ENCODE results near the gene DDX6. TPM values are rescaled to one million over a fixed set of nuclear protein-coding genes. Genes with fewer than 3 reads are reported as not detected.

Gene DDX6
- total and polyA plus RNA-seq, 2 experiments from 2014 or later, result 20.9 to 88.9 TPM

DNA sequence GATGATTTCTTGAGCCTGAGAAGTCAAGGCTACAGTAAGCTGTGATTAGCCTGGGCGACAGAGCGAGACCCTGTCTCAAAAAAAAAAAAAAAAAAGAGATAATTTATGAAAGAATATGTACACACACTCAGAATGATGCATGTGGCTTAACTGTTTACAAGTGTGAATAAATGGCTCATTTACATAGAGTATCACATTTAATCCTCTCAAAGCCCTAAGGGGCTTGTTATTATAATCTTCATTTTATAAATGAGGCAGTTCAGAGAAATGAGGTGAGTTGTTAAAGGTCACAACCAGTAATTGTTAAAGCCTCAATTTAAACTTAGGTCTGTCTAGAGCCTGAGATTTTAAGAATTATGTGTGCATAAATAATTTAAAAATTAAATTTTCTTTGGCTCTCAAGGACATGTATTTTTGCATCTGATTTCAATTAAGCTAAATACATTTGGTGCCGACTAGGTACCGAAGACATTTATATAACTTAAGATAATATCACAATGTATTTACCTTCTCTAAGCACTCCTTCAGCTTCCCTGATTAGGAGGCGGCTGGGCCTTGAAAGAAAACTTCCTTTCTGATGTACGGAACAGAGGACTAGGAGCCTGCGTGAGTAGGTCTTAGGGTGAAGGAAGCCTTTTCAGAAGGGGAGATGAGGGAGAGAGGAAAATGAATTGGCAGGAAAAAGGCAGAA is 28.5 kb upstream of the DDX6 start:
- Histone ChIP-seq H2AFZ (no peak overlapping the region), H3K79me2 (ENCODE audit: insufficient read depth) (no peaks in the 10 kb centered on the region), H3K36me3 (ENCODE audit: low read depth) (no peaks in the 10 kb centered on the region), H3K27me3 (replicated peaks; ENCODE audit: insufficient read depth) (no peaks in the 10 kb centered on the region), H4K20me1 (ENCODE audit: insufficient read depth) (no peaks in the 10 kb centered on the region), H3K9me2 (ENCODE audit: insufficient read depth) (no peaks in the 10 kb centered on the region), H3K9me3 (ENCODE audit: low read depth) (no peaks in the 10 kb centered on the region), H3K27ac (no peak overlapping the region), H3K4me3 (no peak overlapping the region), H3F3A (ENCODE audit: insufficient read depth) (no peaks in the 10 kb centered on the region), H3K4me2 (ENCODE audit: unreplicated experiment) (no peak overlapping the region), H3K4me1 (ENCODE audit: insufficient read depth) (0 out of 2 replicates have a peak, but pooled peaks cover 3% of the 10 kb centered on the region), H3K9ac (no peak overlapping the region)
- in situ Hi-C loops (cut with MboI), result no loop called here
- no peak for TF ChIP-seq EZH2 (IDR thresholded peaks at IDR 0.05; ENCODE audit: insufficient read depth, poor library complexity, severe bottlenecking)
- 85 to 88% methylated on average over 7 of the region's 7 CpGs for WGBS, 2 experiments (ENCODE audit: low coverage in 1 of 2, low lambda C conversion rate in 2 of 2, missing lambda C conversion rate in 2 of 2)
- no peak for DNase-seq

DNA sequence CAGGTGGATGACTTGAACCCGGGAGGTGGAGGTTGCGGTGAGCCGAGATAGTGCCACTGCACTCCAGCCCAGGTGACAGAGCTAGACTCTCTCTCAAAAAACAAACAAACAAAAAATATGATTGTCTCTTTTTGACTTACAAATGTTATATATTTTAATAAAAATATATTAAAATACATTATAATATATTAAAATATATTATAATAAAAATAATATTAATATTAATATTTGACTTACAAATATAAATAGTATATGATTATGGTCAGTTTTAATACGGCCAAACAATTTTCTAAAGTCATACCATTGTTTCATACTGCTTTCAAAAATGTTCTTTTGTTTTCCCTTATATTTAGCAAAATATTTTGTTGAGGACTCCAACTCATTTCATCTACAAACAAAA is 27.2 kb upstream of the DDX6 start:
- Histone ChIP-seq H3K79me2 (ENCODE audit: insufficient read depth) (no peaks in the 10 kb centered on the region), H3K4me3 (no peak overlapping the region), H3K4me2 (ENCODE audit: unreplicated experiment) (no peak overlapping the region), H3K36me3 (ENCODE audit: low read depth) (no peaks in the 10 kb centered on the region), H3K4me1 (ENCODE audit: insufficient read depth) (0 out of 2 replicates have a peak, but pooled peaks cover 3% of the 10 kb centered on the region), H3K9me3 (ENCODE audit: low read depth) (no peaks in the 10 kb centered on the region), H3K9ac (no peak overlapping the region), H4K20me1 (ENCODE audit: insufficient read depth) (no peaks in the 10 kb centered on the region), H3K9me2 (ENCODE audit: insufficient read depth) (no peaks in the 10 kb centered on the region), H2AFZ (no peak overlapping the region), H3K27ac (no peak overlapping the region), H3K27me3 (replicated peaks; ENCODE audit: insufficient read depth) (no peaks in the 10 kb centered on the region; the same call in 1 of the 2 replicates), H3F3A (ENCODE audit: insufficient read depth) (no peaks in the 10 kb centered on the region)
- DNase-seq, result no peak
- 85 to 87% methylated on average over 4 of the region's 4 CpGs for WGBS, 2 experiments (ENCODE audit: low coverage in 1 of 2, low lambda C conversion rate in 2 of 2, missing lambda C conversion rate in 2 of 2)
- in situ Hi-C loops (cut with MboI), result no loop called here
- TF ChIP-seq EZH2phosphoT487 (IDR thresholded peaks at IDR 0.05; ENCODE audit: insufficient read depth, low read depth) (no peak), EZH2 (IDR thresholded peaks at IDR 0.05; ENCODE audit: insufficient read depth, poor library complexity, severe bottlenecking) (no peak)

DNA sequence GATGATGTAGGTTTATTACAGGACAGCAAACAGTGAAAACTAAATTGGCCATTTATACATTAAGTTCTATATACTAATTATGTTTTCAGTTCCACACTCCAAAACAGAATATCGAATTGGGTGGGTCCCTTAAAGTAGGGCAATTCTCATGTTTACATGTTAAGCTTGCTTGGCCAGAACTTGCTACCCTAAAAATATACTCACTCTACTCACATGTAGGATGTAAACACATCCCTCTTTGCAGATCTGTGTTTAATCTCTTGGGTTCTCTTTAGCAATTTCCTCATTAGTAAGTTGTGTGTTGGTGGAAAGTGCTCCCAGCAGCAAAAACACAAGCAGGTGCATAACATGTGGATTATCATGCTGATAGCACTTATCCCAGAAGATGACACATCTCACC is 22.6 kb upstream of the DDX6 start:
- Histone ChIP-seq H3K4me1 (ENCODE audit: insufficient read depth) (no peaks in the 10 kb centered on the region), H3K27ac (no peak overlapping the region), H3K9me2 (ENCODE audit: insufficient read depth) (no peaks in the 10 kb centered on the region), H4K20me1 (ENCODE audit: insufficient read depth) (no peaks in the 10 kb centered on the region), H3K4me3 (no peak overlapping the region), H3K9me3 (ENCODE audit: low read depth) (no peaks in the 10 kb centered on the region), H3K79me2 (ENCODE audit: insufficient read depth) (no peaks in the 10 kb centered on the region), H3K27me3 (replicated peaks; ENCODE audit: insufficient read depth) (peaks cover 10% of the 10 kb centered on the region), H3K36me3 (ENCODE audit: low read depth) (no peaks in the 10 kb centered on the region), H3K9ac (no peak overlapping the region), H3K4me2 (ENCODE audit: unreplicated experiment) (no peak overlapping the region), H2AFZ (no peak overlapping the region), H3F3A (ENCODE audit: insufficient read depth) (no peaks in the 10 kb centered on the region)
- DNase-seq, result no peak
- WGBS, 2 experiments (ENCODE audit: low coverage in 1 of 2, low lambda C conversion rate in 2 of 2, missing lambda C conversion rate in 2 of 2), result 24 to 32% methylated on average over 1 of the region's 1 CpG
- TF ChIP-seq EZH2 (IDR thresholded peaks at IDR 0.05; ENCODE audit: insufficient read depth, poor library complexity, severe bottlenecking) (no peak), EZH2phosphoT487 (IDR thresholded peaks at IDR 0.05; ENCODE audit: insufficient read depth, low read depth) (no peak)
- in situ Hi-C loops (cut with MboI), result no loop called here

DNA sequence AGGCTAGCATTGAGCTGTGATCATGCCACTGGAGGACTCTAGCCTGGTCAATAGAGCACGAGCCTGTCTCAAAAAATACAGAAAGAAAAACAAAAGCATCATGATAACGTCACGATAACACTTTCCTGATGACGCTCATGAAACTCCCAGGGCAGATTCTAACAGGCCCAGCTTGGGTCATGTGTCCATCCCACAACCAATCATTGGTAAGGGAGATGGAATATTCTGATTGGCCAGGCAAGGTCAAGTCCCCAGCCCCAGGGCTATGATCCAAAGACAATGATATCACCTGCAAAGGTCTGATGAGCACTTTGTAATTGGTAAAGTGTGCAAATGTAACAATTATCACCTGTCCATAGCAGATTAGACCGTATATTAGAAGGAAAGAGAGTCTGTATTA is 21.5 kb upstream of the DDX6 start:
- no peak for TF ChIP-seq EZH2 (IDR thresholded peaks at IDR 0.05; ENCODE audit: insufficient read depth, poor library complexity, severe bottlenecking)
- TF ChIP-seq EZH2phosphoT487 (IDR thresholded peaks at IDR 0.05; ENCODE audit: insufficient read depth, low read depth), result no peak

More for the DNA sequence above, 21.5 kb upstream of the DDX6 start:
- no peak for DNase-seq
- Histone ChIP-seq H3K4me2 (ENCODE audit: unreplicated experiment) (no peak overlapping the region), H4K20me1 (ENCODE audit: insufficient read depth) (no peaks in the 10 kb centered on the region), H3K27ac (no peak overlapping the region), H2AFZ (no peak overlapping the region), H3K4me3 (no peak overlapping the region), H3F3A (ENCODE audit: insufficient read depth) (no peaks in the 10 kb centered on the region), H3K9me2 (ENCODE audit: insufficient read depth) (no peaks in the 10 kb centered on the region), H3K79me2 (ENCODE audit: insufficient read depth) (no peaks in the 10 kb centered on the region), H3K36me3 (ENCODE audit: low read depth) (no peaks in the 10 kb centered on the region), H3K9ac (no peak overlapping the region), H3K4me1 (ENCODE audit: insufficient read depth) (no peaks in the 10 kb centered on the region), H3K27me3 (replicated peaks; ENCODE audit: insufficient read depth) (peaks cover 10% of the 10 kb centered on the region), H3K9me3 (ENCODE audit: low read depth) (no peaks in the 10 kb centered on the region)
- in situ Hi-C loops (cut with MboI), result no loop called here
- 36 to 39% methylated on average over 4 of the region's 5 CpGs for WGBS, 2 experiments (ENCODE audit: low coverage in 1 of 2, low lambda C conversion rate in 2 of 2, missing lambda C conversion rate in 2 of 2)

All from GM23248 (cell line).